H9 (cell line): ENCODE measurements around the gene CCDC63. TPM values are rescaled to one million over a fixed set of nuclear protein-coding genes. Genes with fewer than 3 reads are reported as not detected.

Experiments
- DNase-seq: peaks from one replicate; pipeline ENCODE4 v3.0.0-alpha.2; 2017
- H2AFZ ChIP-seq: one replicate; pipeline ENCODE4 v1.6.1; 2013; ENCODE audit warnings: mild to moderate bottlenecking, low read length, control low read depth, moderate library complexity
- H2AK5ac ChIP-seq: 2 replicates; pipeline ENCODE4 v1.6.1; 2013; ENCODE audit warnings: low read length, control low read depth, mixed read lengths; ENCODE audit not compliant: insufficient read length
- H2BK120ac ChIP-seq: one replicate; pipeline ENCODE4 v1.6.1; 2013; ENCODE audit warnings: low read depth, mild to moderate bottlenecking, low read length, control low read depth, inconsistent platforms; ENCODE audit not compliant: poor library complexity, severe bottlenecking
- H2BK12ac ChIP-seq: 2 replicates; pipeline ENCODE4 v1.6.1; 2013; ENCODE audit warnings: low read length, control low read depth, mixed read lengths, low read depth; ENCODE audit not compliant: insufficient read length
- H2BK15ac ChIP-seq: 2 replicates; pipeline ENCODE4 v1.6.1; 2013; ENCODE audit warnings: low read depth, low read length, control low read depth
- H2BK20ac ChIP-seq: one replicate; pipeline ENCODE4 v1.6.1; 2013; ENCODE audit warnings: low read depth, mild to moderate bottlenecking, low read length, control low read depth, inconsistent platforms; ENCODE audit not compliant: poor library complexity, severe bottlenecking
- H2BK5ac ChIP-seq: 2 replicates; pipeline ENCODE4 v1.6.1; 2013; ENCODE audit warnings: low read length, control low read depth, mixed read lengths; ENCODE audit not compliant: insufficient read length
- H3K14ac ChIP-seq: 2 replicates; pipeline ENCODE4 v1.6.1; 2013; ENCODE audit warnings: low read length, control low read depth; ENCODE audit not compliant: insufficient read depth
- H3K18ac ChIP-seq: 2 replicates; pipeline ENCODE4 v1.6.1; 2013; ENCODE audit warnings: low read depth, mild to moderate bottlenecking, mixed read lengths, low read length, control low read depth; ENCODE audit not compliant: insufficient read length
- H3K23ac ChIP-seq: 2 replicates; pipeline ENCODE4 v1.6.1; 2013; ENCODE audit warnings: low read length, control low read depth, mixed read lengths, low read depth; ENCODE audit not compliant: insufficient read length
- H3K23me2 ChIP-seq: 2 replicates; pipeline ENCODE4 v1.6.1; 2013; ENCODE audit warnings: low read depth, mild to moderate bottlenecking, mixed read lengths, low read length, control low read depth; ENCODE audit not compliant: insufficient read length, poor library complexity, severe bottlenecking
- H3K27ac ChIP-seq: 2 replicates; pipeline ENCODE4 v1.5.1; 2013; ENCODE audit warnings: low read length, control low read depth, mixed read lengths, low read depth; ENCODE audit not compliant: insufficient read length
- H3K27me3 ChIP-seq: 2 replicates; pipeline ENCODE4 v1.6.1; 2013; ENCODE audit warnings: low read length, control low read depth, inconsistent platforms; ENCODE audit not compliant: insufficient read depth
- H3K4ac ChIP-seq: 2 replicates; pipeline ENCODE4 v1.6.1; 2013; ENCODE audit warnings: low read depth, mild to moderate bottlenecking, control low read depth, inconsistent platforms, low read length, moderate library complexity
- H3K4me1 ChIP-seq: 2 replicates; pipeline ENCODE4 v1.6.1; 2013; ENCODE audit warnings: low read length, control low read depth, inconsistent platforms; ENCODE audit not compliant: insufficient read depth
- H3K4me2 ChIP-seq: 2 replicates; pipeline ENCODE4 v1.6.1; 2013; ENCODE audit warnings: low read length, control low read depth, mixed read lengths; ENCODE audit not compliant: insufficient read length, insufficient read depth
- H3K56ac ChIP-seq: 2 replicates; pipeline ENCODE4 v1.6.1; 2013; ENCODE audit warnings: low read depth, mild to moderate bottlenecking, mixed read lengths, low read length, control low read depth; ENCODE audit not compliant: insufficient read length
- H3K79me1 ChIP-seq: 2 replicates; pipeline ENCODE4 v1.6.1; 2013; ENCODE audit warnings: low read depth, mild to moderate bottlenecking, moderate library complexity, low read length, control low read depth, inconsistent platforms; ENCODE audit not compliant: insufficient read depth, poor library complexity, severe bottlenecking
- H3K79me2 ChIP-seq: 2 replicates; pipeline ENCODE4 v1.6.1; 2013; ENCODE audit warnings: low read length, control low read depth, inconsistent platforms; ENCODE audit not compliant: insufficient read depth
- H3K9ac ChIP-seq: 2 replicates; pipeline ENCODE4 v1.6.1; 2013; ENCODE audit warnings: low read length, control low read depth, mixed read lengths; ENCODE audit not compliant: insufficient read length; ENCODE audit errors: extremely low read depth
- H3K9me3 ChIP-seq: one replicate; pipeline ENCODE4 v1.6.1; 2013; ENCODE audit warnings: low read depth, low read length, inconsistent platforms; ENCODE audit not compliant: control insufficient read depth
- H3T11ph ChIP-seq: one replicate; pipeline ENCODE4 v1.6.1; 2013; ENCODE audit warnings: mild to moderate bottlenecking, low read length, control low read depth, inconsistent platforms
- H4K20me1 ChIP-seq: one replicate; pipeline ENCODE4 v1.6.1; 2013; ENCODE audit not compliant: control insufficient read depth, insufficient read length, insufficient read depth
- H4K5ac ChIP-seq: 2 replicates; pipeline ENCODE4 v1.6.1; 2013; ENCODE audit warnings: low read depth, mild to moderate bottlenecking, mixed read lengths, low read length, control low read depth; ENCODE audit not compliant: insufficient read length
- H4K8ac ChIP-seq: replicated peaks from 2 replicates; pipeline ENCODE4 v1.6.1; 2013; ENCODE audit warnings: low read length, control low read depth, mixed read lengths, low read depth; ENCODE audit not compliant: insufficient read length
- H4K91ac ChIP-seq: 2 replicates; pipeline ENCODE4 v1.6.1; 2013; ENCODE audit warnings: low read depth, mild to moderate bottlenecking, moderate library complexity, mixed read lengths, low read length, control low read depth; ENCODE audit not compliant: insufficient read length
- H3K27ac Mint-ChIP-seq, 3 experiments: 2 replicates in 2 of 3; 3 replicates in 1 of 3; pipeline ENCODE4 v1.8.0; 2020 to 2021; ENCODE audit warnings: mixed read lengths in 3 of 3, mild to moderate bottlenecking in 1 of 3, moderate library complexity in 1 of 3
- H3K27me3 Mint-ChIP-seq: 2 replicates; pipeline ENCODE4 v1.8.0; 2021; ENCODE audit warnings: low read depth, mild to moderate bottlenecking, moderate library complexity, mixed read lengths
- H3K36me3 Mint-ChIP-seq, 3 experiments: 2 replicates in 2 of 3; 3 replicates in 1 of 3; pipeline ENCODE4 v1.8.0; 2020 to 2021; ENCODE audit warnings: low read depth in 3 of 3, mixed read lengths in 3 of 3; ENCODE audit not compliant: insufficient read depth in 1 of 3
- H3K4me1 Mint-ChIP-seq, 2 experiments: 2 replicates each; pipeline ENCODE4 v1.8.0; 2020; ENCODE audit warnings: mixed read lengths in 2 of 2
- H3K4me3 Mint-ChIP-seq, 2 experiments: 2 replicates in 1 of 2; 3 replicates in 1 of 2; pipeline ENCODE4 v1.8.0; 2020 to 2021; ENCODE audit warnings: mild to moderate bottlenecking in 2 of 2, mixed read lengths in 2 of 2, moderate library complexity in 1 of 2
- H3K9me3 Mint-ChIP-seq, 2 experiments: 2 replicates in 1 of 2; 3 replicates in 1 of 2; pipeline ENCODE4 v1.8.0; 2020; ENCODE audit warnings: mild to moderate bottlenecking in 2 of 2, mixed read lengths in 2 of 2, moderate library complexity in 1 of 2
- WGBS: extraction: QIAGEN DNeasy Blood & Tissue Kit; methylation state at CpG from one replicate; pipeline ENCODE4 v1.1.7; 2013; ENCODE audit warnings: missing lambda C conversion rate, low lambda C conversion rate, mixed read lengths; ENCODE audit not compliant: insufficient read length; ENCODE audit errors: extremely low coverage; 5-methylcytosine and 5-hydroxymethylcytosine counted together
- total RNA-seq: library from RNA; stranded (reverse); gene quantifications from 2 replicates; pipeline ENCODE4 v1.2.1, GENCODE V29; 2021
- TF ChIP-seq, protein P1 (sequence below): fragments of 200-600 bp; sonication (generic); conservative IDR thresholded peaks from 3 replicates; pipeline ENCODE4 v1.8.0; 2021; ENCODE audit warnings: antibody characterized with exemption, mild to moderate bottlenecking

Gene CCDC63
- total RNA-seq, 1 experiment from 2014 or later: 0.77 TPM

DNA sequence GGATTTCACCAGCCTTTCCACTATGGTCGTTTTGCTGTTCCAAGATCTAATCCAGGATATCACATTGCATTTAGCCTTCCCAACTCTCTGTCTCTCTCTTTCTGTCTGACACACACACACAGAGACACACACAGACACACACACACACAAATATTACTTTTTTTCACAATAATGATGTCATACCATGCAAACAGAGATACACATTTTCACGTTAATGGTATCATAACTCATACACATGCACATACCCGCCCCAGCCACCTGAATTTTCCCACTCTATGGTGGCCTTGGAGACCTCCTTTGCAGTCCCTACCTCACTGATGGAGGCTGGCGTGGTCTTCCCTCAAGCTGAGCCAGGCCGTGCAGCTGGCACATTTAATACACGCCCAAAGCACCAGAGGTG, 80.8 kb downstream of the CCDC63 start:
- Mint-ChIP-seq H3K27me3 (peaks cover 2% of the 10 kb centered on the region; the same call in 1 of the 2 replicates), H3K4me3 (no peak overlapping the region), H3K27ac (no peak overlapping the region), H3K36me3 (no peaks in the 10 kb centered on the region), H3K4me1 (peaks cover 25 to 28% of the 10 kb centered on the region in 2 experiments), H3K9me3 (no peaks in the 10 kb centered on the region)
- no peak overlapping the region for H3T11ph ChIP-seq
- no peak overlapping the region for H2BK12ac ChIP-seq
- H3K9ac ChIP-seq: no peak overlapping the region
- H4K20me1 ChIP-seq: no peaks in the 10 kb centered on the region
- no peaks in the 10 kb centered on the region for H3K27me3 ChIP-seq
- no peak overlapping the region for H2AK5ac ChIP-seq
- no peak overlapping the region for H4K8ac ChIP-seq
- H2BK15ac ChIP-seq: no peak overlapping the region
- H2BK5ac ChIP-seq: no peak overlapping the region
- no CpG with 5 or more reads among the region's 6 CpGs for WGBS
- H3K79me1 ChIP-seq: no peaks in the 10 kb centered on the region
- no peaks in the 10 kb centered on the region for H3K23me2 ChIP-seq
- no peak overlapping the region for H4K5ac ChIP-seq
- no peak overlapping the region for H3K18ac ChIP-seq
- H2BK120ac ChIP-seq: no peak overlapping the region
- TF ChIP-seq, protein P1, sequence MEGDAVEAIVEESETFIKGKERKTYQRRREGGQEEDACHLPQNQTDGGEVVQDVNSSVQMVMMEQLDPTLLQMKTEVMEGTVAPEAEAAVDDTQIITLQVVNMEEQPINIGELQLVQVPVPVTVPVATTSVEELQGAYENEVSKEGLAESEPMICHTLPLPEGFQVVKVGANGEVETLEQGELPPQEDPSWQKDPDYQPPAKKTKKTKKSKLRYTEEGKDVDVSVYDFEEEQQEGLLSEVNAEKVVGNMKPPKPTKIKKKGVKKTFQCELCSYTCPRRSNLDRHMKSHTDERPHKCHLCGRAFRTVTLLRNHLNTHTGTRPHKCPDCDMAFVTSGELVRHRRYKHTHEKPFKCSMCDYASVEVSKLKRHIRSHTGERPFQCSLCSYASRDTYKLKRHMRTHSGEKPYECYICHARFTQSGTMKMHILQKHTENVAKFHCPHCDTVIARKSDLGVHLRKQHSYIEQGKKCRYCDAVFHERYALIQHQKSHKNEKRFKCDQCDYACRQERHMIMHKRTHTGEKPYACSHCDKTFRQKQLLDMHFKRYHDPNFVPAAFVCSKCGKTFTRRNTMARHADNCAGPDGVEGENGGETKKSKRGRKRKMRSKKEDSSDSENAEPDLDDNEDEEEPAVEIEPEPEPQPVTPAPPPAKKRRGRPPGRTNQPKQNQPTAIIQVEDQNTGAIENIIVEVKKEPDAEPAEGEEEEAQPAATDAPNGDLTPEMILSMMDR: no peak
- DNase-seq: peak; percentile 4
- H4K91ac ChIP-seq: no peak overlapping the region
- no peak overlapping the region for H3K23ac ChIP-seq
- no peak overlapping the region for H2AFZ ChIP-seq
- no peak overlapping the region for H3K56ac ChIP-seq
- no peaks in the 10 kb centered on the region for H3K79me2 ChIP-seq
- no peak overlapping the region for H3K4me2 ChIP-seq
- H3K4ac ChIP-seq: no peak overlapping the region
- H3K4me1 ChIP-seq: peaks cover 3% of the 10 kb centered on the region; the same call in 1 of the 2 replicates
- no peaks in the 10 kb centered on the region for H3K9me3 ChIP-seq
- H3K27ac ChIP-seq: no peak overlapping the region
- H3K14ac ChIP-seq: no peak overlapping the region
- no peak overlapping the region for H2BK20ac ChIP-seq
